Measurements from ENCODE around the gene CDH20.

Gene CDH20

DNA sequence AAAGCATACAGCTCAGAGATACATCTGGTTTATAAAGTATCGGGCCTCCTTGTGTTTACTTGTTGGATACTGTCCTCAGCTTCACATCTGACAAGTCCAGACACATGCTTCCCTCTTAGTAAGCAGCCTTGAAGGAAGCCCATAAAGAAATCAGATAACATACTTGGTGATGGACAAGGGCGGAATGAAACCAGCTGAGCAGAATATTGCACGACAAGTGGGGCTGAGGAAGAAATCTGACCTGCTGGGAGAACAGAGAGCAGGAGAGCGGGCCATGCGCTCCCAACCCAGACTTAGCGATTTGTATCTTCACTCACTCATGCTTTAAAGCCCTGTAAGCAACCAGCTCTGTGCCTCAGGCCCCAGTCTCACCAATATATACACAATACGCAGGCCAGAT, 208.4 kb downstream of the CDH20 start:
- DNase-seq: no peak

GRCh38 chr18:61542596-61542995, 209.4 kb downstream of the CDH20 start:
- DNase-seq: no peak

DNA sequence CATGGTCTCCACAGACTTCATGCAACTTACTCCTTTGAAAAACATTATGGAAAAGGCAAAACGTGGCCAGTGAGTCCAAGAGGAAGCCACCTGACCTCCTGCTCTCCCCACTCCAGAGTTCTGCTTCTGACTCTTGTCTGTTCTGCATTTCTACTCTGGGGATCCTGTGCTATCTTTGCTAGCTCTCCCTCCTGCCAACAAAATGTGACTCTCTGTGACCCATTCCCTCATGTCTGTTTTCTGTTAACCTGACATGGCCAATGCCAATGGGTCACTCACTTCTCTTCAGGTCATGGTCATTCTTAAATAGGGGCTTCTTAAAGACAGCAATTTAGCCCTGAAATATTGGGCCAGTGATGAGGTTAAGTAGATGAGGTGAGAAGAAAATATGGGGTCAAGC, 210.3 kb downstream of the CDH20 start:
- no peak for DNase-seq

GRCh38 chr18:61544178-61544577, 210.9 kb downstream of the CDH20 start:
- no peak for DNase-seq

- no peak for DNase-seq
Measured at GRCh38 chr18:61545281-61546245, 212.3 kb downstream of the CDH20 start.

DNA sequence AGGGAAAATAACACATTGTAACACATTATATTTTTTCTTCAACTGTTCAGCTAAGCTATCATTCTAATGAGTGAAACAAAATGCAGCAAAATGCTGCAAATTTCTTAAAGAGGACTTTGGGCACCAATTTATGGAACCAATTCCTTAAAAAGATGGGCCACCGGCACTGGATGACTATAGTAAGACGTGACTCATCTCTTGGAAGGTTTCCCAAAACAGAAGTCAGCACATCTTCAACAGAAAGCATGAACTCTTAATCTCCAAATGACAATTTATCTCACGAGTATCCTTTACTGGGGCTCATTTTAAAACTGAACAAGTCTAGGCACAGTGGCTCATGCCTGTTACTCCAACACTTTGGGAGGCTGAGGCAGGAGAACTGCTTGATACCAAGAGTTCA, 213.4 kb downstream of the CDH20 start:
- DNase-seq: no peak

GRCh38 chr18:61549416-61549815, 216.2 kb downstream of the CDH20 start:
- DNase-seq: no peak

DNA sequence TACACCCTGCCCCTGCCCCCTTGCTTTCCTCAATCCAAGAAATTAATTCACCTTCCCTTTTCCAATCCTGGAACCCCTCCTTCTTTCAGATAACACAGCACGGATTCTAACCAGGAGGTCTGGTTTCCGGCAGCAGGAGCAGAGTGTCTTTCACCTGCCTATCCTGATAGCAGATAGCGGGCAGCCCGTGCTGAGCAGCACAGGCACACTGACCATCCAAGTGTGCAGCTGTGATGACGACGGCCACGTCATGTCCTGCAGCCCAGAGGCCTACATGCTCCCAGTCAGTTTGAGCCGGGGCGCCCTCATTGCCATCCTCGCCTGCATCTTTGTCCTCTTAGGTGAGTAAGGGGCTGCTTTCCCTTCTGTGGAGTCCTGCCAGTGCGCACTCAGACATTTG, 216.7 kb downstream of the CDH20 start:
- DNase-seq: no peak

GRCh38 chr18:61551586-61551985, 218.4 kb downstream of the CDH20 start:
- DNase-seq: no peak

DNA sequence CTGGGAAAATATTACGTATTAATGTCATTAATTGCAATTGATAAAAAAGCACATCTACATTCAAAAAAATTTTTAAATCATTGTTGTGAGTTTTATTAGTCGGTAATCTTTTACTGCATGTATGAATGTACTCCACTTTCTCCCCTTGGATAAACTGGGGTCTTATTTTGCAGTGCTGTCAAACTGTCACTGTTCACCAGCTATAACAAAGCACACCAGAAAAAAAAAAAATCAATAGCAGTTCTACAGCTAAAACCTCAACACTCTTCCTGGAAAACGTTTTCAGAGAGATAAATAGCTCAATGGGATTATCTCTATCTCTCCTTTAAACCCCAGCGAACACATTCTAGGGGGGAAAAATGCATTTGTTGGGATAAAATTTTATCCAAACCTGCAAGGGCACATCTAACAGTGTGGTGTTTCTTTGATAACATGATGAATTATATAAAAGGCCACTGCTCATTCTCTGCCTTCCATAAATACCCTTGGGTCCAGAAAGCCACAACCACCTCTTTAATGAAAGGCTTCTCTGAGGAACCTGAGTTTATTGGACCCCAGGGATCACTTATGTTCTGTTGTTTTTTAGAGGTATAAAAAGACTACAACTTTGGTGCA, 219.9 kb downstream of the CDH20 start:
- DNase-seq: no peak

GRCh38 chr18:61554117-61554776, 221.0 kb downstream of the CDH20 start:
- DNase-seq: peak in 1 of 2 experiments; percentile 9

DNA sequence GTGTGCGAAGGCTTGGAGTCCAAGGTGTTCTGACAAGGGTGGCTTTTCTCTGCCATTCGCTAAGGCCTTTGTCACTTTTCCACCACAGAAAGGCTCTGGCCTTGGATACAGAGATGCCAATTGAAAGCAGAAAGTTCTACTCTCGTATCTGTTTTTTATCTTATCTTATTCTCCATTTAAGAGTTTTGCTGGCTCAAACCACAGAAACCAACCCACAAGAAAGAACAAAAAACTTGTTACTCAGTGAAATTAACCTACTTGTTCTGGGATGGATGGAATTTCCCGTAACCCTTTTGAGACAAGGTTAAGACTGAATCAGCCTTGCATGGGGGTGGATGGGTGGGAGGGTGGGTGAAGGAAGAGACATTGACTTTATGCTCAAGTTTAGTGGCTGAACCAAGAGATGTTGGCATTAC, 221.7 kb downstream of the CDH20 start:
- peak in 1 of 2 experiments; percentile 6 for DNase-seq

DNA sequence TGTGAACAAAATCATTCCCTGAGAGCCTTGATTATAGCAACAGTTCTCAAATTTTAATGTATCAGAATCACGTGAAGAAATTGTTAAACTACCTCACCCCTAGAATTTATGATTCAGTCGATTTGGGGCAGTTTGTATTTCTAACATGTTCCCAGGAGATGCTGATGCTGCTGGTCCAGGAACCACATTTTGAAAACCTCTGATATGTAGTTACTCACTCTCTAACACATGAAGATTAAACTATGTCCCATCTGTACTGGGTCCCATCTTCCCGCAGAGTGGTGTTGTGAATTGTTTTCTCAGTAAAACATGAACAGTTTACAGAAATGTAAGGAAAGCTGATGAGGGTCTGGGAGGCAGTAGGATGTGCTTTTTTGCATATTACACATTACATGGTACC, 223.1 kb downstream of the CDH20 start:
- DNase-seq: no peak

GRCh38 chr18:61556862-61557261, 223.6 kb downstream of the CDH20 start:
- DNase-seq: no peak

DNA sequence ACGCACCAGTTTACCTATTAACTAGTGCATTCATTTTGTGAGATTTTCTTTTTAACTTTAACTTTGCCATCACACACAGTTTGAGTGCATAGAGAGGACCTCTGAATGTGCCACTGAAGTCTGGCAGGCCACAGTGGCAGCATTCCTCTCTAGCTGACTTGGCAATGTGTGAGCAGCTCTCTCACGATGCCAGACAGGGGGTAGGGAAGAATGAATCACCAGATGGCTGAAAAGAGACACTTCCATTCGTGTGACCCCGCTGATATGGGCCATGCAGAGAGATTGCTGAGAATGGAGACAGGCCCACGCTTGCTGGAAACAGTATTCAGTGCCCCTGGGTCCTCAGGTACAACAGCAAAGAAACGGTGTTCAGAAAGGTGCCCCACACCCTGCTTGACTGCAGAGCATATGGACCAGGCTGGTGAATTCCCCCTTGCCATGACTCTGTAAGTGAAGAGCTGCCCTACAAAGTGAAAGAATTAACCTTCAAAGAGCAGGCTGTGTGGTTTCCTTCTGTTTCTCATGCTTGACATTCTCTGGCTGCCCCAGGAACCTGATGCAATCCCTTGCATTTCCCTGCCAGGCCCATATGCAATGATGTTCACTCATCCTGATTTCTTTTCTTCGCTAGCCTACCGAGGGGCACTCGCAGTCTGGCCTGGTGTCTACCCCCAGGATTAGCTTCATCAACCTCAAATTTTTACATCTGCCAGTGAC, 236.1 kb downstream of the CDH20 start:
- DNase-seq: no peak

DNA sequence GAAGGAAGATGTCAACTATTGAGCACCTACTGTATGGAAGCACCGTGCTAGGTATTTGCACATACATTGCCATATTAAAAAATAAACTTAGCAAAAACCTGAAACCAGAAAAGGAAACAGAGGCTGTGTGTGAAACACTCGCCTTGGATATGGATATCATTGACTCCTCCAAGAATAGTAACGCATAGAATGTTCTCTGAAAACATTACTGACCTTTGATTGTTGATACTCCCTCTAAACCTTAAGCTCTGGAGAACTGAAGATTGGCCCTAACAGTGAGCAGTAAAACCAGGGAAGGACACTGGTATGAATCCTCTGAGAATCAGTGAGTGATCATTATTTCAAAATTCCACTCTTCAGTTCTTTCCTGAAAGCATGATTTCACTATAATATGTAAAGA, 236.8 kb downstream of the CDH20 start:
- no peak for DNase-seq

GRCh38 chr18:61572084-61572655, 238.9 kb downstream of the CDH20 start:
- no peak for DNase-seq

GRCh38 chr18:61572871-61573270, 239.6 kb downstream of the CDH20 start:
- DNase-seq: no peak

DNA sequence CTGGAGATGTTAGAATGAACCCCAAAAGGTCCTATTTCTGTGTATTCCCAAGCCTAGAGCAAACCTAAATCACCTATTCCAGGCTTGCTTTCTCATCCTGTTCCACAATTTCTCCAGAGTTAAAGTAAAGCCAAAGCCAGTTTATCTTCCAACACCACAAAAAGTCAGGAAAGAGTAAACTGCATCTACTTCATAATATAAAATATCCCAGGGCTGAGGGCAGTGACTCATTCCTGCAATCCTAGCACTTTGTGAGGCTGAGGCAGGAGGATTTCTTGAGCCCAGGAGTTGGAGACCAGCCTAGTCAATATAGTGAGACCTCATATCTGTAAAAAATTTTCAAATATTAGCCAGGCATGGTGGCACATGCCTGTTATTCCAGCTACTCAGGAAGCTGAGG, 241.4 kb downstream of the CDH20 start:
- DNase-seq: no peak

- no peak for DNase-seq
Measured at GRCh38 chr18:61575419-61575818, 242.2 kb downstream of the CDH20 start.

GRCh38 chr18:61578846-61579245, 245.6 kb downstream of the CDH20 start:
- DNase-seq: no peak

GRCh38 chr18:61579581-61579980, 246.4 kb downstream of the CDH20 start:
- no peak for DNase-seq

DNA sequence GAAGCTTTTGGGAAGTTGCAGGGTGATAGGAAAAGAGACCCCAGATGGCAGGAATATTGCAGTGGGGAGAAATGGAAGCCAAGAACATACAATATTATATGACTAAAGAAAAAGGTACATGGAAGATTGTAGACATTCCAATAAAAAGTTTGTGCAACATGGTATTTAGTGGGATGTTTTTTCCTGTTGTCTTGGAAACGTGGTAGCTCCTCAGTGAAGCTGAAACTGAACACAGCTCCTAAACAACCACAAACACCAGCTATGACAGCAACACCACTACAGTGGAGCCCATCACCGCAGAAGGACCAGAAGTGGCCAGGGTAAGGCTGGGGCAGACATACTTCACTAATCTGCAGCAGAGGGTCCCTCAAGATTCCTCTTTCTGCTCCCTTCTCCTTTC, 246.8 kb downstream of the CDH20 start:
- DNase-seq: no peak

Data from activated CD4-positive, alpha-beta T cell treated with anti-CD3 and anti-CD28 coated beads, Interleukin-2, amount 50 U/mL, for 48 hours (primary cell).